Stomach (tissue), 9 donors: ENCODE data around the gene SLC8A2. TPM values are rescaled to one million over a fixed set of nuclear protein-coding genes. Genes with fewer than 3 reads are reported as not detected.

ENCODE experiments used
- DNase-seq, 2 donors: peaks; one replicate each; pipeline versions ENCODE4 v3.0.0 to v3.0.0-alpha.2; 2013 to 2019
- H3K27ac ChIP-seq, 5 donors: fragments of 200-600 bp in 4 of 5; sonication (generic) in 4 of 5; one replicate each; pipeline ENCODE4 v1.5.1; 2013 to 2019; ENCODE audit warnings: mild to moderate bottlenecking in 1 of 5, moderate library complexity in 1 of 5
- H3K27me3 ChIP-seq, 3 donors: fragments of 200-600 bp; sonication (generic); one replicate each; pipeline ENCODE4 v1.5.1; 2017 to 2019; ENCODE audit warnings: mixed run types in 1 of 3
- H3K36me3 ChIP-seq, 4 donors: fragments of 200-600 bp; sonication (generic); 1 replicate in 3 of 4; 2 replicates in 1 of 4; pipeline ENCODE4 v1.5.1; 2016 to 2019
- H3K4me1 ChIP-seq, 4 donors: fragments of 200-600 bp; sonication (generic); one replicate each; pipeline ENCODE4 v1.5.1; 2016 to 2019
- H3K4me3 ChIP-seq, 4 donors: fragments of 200-600 bp; sonication (generic) in 3 of 4; one replicate each; pipeline ENCODE4 v1.5.1; 2016 to 2019; ENCODE audit warnings: mild to moderate bottlenecking in 1 of 4
- H3K9me3 ChIP-seq, 4 donors: fragments of 200-600 bp; sonication (generic); one replicate each; pipeline ENCODE4 v1.5.1; 2016 to 2019
- EP300 ChIP-seq: sonication (generic); formaldehyde crosslinking; IDR thresholded peaks from one replicate; pipeline ENCODE4 v1.6.1; 2017; ENCODE audit warnings: antibody characterized with exemption
- POLR2A ChIP-seq, 4 donors: fragments of 450-650 bp; IDR thresholded peaks; one replicate each; pipeline ENCODE4 v1.6.1; 2016; ENCODE audit warnings: antibody characterized with exemption in 4 of 4, control low read depth in 2 of 4, mild to moderate bottlenecking in 1 of 4, moderate library complexity in 1 of 4
- POLR2AphosphoS5 ChIP-seq, 3 donors: sonication (generic); formaldehyde crosslinking; IDR thresholded peaks; one replicate each; pipeline ENCODE4 v1.6.1; 2016; ENCODE audit warnings: antibody characterized with exemption in 3 of 3
- WGBS, 5 donors: extraction: QIAGEN DNeasy Blood & Tissue Kit in 3 of 5; methylation state at CpG; one replicate each; pipeline versions ENCODE4 v1.1.5 to v1.1.7; 2013 to 2018; 5-methylcytosine and 5-hydroxymethylcytosine counted together
- intact Hi-C: fragments of 100-400 bp; cut with DNase I; formaldehyde crosslinking; loops from one replicate; pipeline ENCODE4 v1.15.1; 2023; ENCODE audit warnings: low total_unique reads
- polyA plus RNA-seq, 3 donors: library from polyadenylated mRNA; stranded (reverse); fragments of 200-250 nt; gene quantifications; one replicate each; pipeline ENCODE4 v1.2.3, GENCODE V29; 2013
- total RNA-seq, 5 donors: library from RNA; depleted of rRNA; stranded (reverse); fragments of >200 nt; gene quantifications; one replicate each; pipeline versions ENCODE4 v1.1.0 to v1.2.3, GENCODE V29; 2014 to 2016
- TF ChIP-seq, protein P1 (sequence below), 7 experiments: fragments of 450-650 bp in 4 of 7; fragments of 200-600 bp in 3 of 7; sonication (generic) in 3 of 7; IDR thresholded peaks; one replicate each; pipeline ENCODE4 v1.5.1; 2016 to 2019; ENCODE audit warnings: antibody characterized with exemption in 7 of 7, control low read depth in 2 of 7, mild to moderate bottlenecking in 1 of 7
- donor health status: healthy with polysubstance abuse.
- donor health status: Bipolar disorder and iron deficiency.
- donor health status: healthy.

SLC8A2 gene
- total and polyA plus RNA-seq, 8 donors, result 0.12 to 17.9 (median 2.0) TPM

GRCh38 chr19:47471381-47471732, 336 bp downstream of the SLC8A2 start:
- no peak for TF ChIP-seq EP300
- no peak for TF ChIP-seq POLR2A (IDR thresholded peaks at IDR 0.05)
- TF ChIP-seq, protein P1, sequence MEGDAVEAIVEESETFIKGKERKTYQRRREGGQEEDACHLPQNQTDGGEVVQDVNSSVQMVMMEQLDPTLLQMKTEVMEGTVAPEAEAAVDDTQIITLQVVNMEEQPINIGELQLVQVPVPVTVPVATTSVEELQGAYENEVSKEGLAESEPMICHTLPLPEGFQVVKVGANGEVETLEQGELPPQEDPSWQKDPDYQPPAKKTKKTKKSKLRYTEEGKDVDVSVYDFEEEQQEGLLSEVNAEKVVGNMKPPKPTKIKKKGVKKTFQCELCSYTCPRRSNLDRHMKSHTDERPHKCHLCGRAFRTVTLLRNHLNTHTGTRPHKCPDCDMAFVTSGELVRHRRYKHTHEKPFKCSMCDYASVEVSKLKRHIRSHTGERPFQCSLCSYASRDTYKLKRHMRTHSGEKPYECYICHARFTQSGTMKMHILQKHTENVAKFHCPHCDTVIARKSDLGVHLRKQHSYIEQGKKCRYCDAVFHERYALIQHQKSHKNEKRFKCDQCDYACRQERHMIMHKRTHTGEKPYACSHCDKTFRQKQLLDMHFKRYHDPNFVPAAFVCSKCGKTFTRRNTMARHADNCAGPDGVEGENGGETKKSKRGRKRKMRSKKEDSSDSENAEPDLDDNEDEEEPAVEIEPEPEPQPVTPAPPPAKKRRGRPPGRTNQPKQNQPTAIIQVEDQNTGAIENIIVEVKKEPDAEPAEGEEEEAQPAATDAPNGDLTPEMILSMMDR (IDR thresholded peaks at IDR 0.05), result no peak
- no peak for TF ChIP-seq POLR2AphosphoS5 (IDR thresholded peaks at IDR 0.05)
- WGBS, 5 donors, result 0 to 7% (median 5%) methylated on average over 7 to 16 of the region's 16 CpGs
- H3K9me3 ChIP-seq, result no peaks in the 10 kb centered on the region
- H3K27ac ChIP-seq, result peak overlapping the region in 1 of 5 donors; percentile 70
- intact Hi-C loops, result no loop called here
- no peak for DNase-seq
- peak overlapping the region; percentile 18 to 41 (median 34) for H3K4me3 ChIP-seq
- H3K36me3 ChIP-seq, result peaks cover 0 to 7% (median 1%) of the 10 kb centered on the region in 4 donors
- H3K27me3 ChIP-seq, result peaks cover 0 to 83% (median 60%) of the 10 kb centered on the region in 3 donors
- H3K4me1 ChIP-seq, result peaks cover 0 to 36% (median 21%) of the 10 kb centered on the region in 4 donors

DNA sequence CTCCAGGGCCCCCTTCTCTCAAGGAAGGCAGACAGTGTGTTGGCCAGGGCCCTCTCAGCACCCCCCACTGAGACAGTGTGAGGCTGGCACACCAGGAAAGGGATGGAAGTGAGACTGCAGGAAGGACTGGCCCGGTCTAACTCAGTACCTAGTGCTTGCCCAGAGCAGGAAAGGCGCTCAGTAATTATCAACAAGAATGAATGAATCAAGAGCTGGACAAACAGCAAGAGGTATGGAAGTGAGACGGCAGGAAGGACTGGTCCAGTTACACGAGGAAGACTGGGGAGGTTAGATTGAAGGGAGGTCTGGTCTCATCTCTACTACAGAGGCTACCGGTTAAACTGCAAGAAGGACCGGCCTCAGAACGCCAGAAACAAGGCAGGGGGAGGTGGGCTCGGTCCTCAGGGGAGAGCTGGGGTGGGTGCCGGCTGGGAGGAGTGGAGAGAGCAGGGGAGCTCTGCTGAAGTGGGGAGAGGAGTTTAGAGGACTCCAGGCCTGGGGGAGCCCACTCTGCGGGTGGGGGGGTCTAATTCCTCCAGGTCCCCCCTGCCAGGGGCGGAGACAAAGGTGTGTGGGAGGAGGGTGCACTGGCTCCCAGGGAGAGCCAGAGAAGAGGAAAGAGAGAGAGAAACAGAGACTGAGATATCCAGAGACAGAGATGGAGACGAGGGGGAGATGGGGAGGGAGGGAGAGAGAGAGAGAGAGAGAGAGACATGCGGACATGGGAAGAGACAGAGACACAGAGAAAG, 1.1 kb downstream of the SLC8A2 start:
- H3K4me3 ChIP-seq, result peak overlapping the region in 2 of 4 donors; percentile 32 to 41
- H3K9me3 ChIP-seq, result no peaks in the 10 kb centered on the region
- H3K4me1 ChIP-seq, result peaks cover 0 to 36% (median 21%) of the 10 kb centered on the region in 4 donors
- peaks cover 0 to 90% (median 64%) of the 10 kb centered on the region in 3 donors for H3K27me3 ChIP-seq
- 21 to 30% (median 24%) methylated on average over 13 of the region's 13 CpGs for WGBS, 5 donors
- intact Hi-C loops, result no loop called here
- no peak for DNase-seq
- H3K36me3 ChIP-seq, result peaks cover 0 to 6% (median 0%) of the 10 kb centered on the region in 4 donors
- peak overlapping the region in 1 of 5 donors; percentile 70 for H3K27ac ChIP-seq
- no peak for TF ChIP-seq POLR2AphosphoS5 (IDR thresholded peaks at IDR 0.05)
- TF ChIP-seq EP300, result no peak
- TF ChIP-seq, protein P1 (IDR thresholded peaks at IDR 0.05), result no peak
- no peak for TF ChIP-seq POLR2A (IDR thresholded peaks at IDR 0.05)

GRCh38 chr19:47469719-47470118, 2.0 kb downstream of the SLC8A2 start:
- intact Hi-C loops, result no loop called here
- Histone ChIP-seq H3K4me1 (peaks cover 0 to 36% (median 21%) of the 10 kb centered on the region in 4 donors), H3K9me3 (no peaks in the 10 kb centered on the region), H3K36me3 (no peaks in the 10 kb centered on the region), H3K4me3 (no peak overlapping the region), H3K27ac (peak overlapping the region in 1 of 5 donors; percentile 42), H3K27me3 (peaks cover 0 to 97% (median 64%) of the 10 kb centered on the region in 3 donors)
- TF ChIP-seq POLR2AphosphoS5 (IDR thresholded peaks at IDR 0.05) (no peak), POLR2A (IDR thresholded peaks at IDR 0.05) (no peak), EP300 (no peak)
- TF ChIP-seq, protein P1 (IDR thresholded peaks at IDR 0.05), result no peak
- WGBS, 5 donors, result 3 to 20% (median 13%) methylated on average over 7 to 12 of the region's 12 CpGs
- DNase-seq, result peak in 1 of 2 donors; percentile 27

GRCh38 chr19:47469363-47469700, 2.4 kb downstream of the SLC8A2 start:
- intact Hi-C loops, result no loop called here
- Histone ChIP-seq H3K4me1 (peaks cover 0 to 36% (median 21%) of the 10 kb centered on the region in 4 donors), H3K36me3 (no peaks in the 10 kb centered on the region), H3K9me3 (no peaks in the 10 kb centered on the region), H3K4me3 (no peak overlapping the region), H3K27me3 (peaks cover 0 to 93% (median 64%) of the 10 kb centered on the region in 3 donors), H3K27ac (peak overlapping the region in 1 of 5 donors; percentile 42)
- peak in 1 of 2 donors; percentile 7 for DNase-seq
- TF ChIP-seq POLR2AphosphoS5 (IDR thresholded peaks at IDR 0.05), result no peak
- no peak for TF ChIP-seq EP300
- TF ChIP-seq, protein P1 (IDR thresholded peaks at IDR 0.05), result no peak
- no peak for TF ChIP-seq POLR2A (IDR thresholded peaks at IDR 0.05)
- 5 to 17% (median 14%) methylated on average over 3 to 6 of the region's 6 CpGs for WGBS, 5 donors
